Fibroblast of pulmonary artery (primary cell): Measurements from ENCODE around the gene GALNT9.

ENCODE experiments used
- DNase-seq: peaks from one replicate; pipeline ENCODE4 v3.0.0-alpha.2; 2010; ENCODE audit warnings: low read depth
- H3K4me3 ChIP-seq: replicated peaks from 2 replicates; pipeline ENCODE4 v1.5.1; 2011; ENCODE audit warnings: low read depth, mild to moderate bottlenecking, control low read depth, low read length, moderate library complexity
- TF ChIP-seq, protein P1 (sequence below): IDR thresholded peaks from 2 replicates; pipeline ENCODE4 v1.5.1; 2011; ENCODE audit warnings: mild to moderate bottlenecking, control low read depth, low read length, inconsistent platforms; ENCODE audit errors: missing control alignments

Gene GALNT9

DNA sequence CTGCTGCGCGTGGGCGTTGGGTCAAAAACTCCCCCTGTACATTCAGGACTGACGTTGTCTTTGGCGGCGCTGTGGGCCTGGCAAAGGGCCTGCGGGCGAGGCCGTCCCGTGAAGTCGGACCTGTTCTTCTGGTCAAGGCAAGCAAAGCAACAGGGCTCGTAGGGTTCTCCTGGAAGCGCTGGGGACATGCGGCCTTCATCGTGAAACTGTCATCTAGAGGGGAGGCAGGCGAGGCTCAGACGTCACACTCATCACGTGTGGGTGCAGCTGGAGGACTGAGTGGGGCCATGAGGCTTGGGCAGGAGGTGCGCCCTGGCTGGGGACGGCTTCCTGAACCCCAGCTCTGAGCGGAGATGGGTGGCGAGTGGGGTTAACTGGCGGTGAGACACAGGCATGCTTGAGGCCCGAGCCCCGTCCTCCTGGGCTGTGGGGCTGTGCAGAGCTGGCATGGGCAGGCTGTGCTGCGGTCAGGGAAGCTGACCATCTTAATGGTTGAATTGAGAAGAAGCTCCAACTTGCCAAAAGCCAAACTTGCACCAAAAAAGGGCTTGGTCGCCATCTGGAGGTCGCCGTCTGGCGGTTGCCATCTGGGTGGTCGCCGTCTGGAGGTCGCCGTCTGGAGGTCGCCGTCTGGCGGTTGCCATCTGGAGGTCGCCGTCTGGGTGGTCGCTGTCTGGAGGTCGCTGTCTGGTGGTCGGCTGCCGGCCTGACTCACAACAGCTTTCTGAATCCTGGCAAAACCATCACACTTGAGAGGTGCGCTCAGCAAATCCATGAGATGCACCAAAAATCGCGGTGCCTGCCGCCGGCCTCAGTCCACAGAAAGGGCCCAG lies 119.0 kb downstream of the GALNT9 start:
- TF ChIP-seq, protein P1, sequence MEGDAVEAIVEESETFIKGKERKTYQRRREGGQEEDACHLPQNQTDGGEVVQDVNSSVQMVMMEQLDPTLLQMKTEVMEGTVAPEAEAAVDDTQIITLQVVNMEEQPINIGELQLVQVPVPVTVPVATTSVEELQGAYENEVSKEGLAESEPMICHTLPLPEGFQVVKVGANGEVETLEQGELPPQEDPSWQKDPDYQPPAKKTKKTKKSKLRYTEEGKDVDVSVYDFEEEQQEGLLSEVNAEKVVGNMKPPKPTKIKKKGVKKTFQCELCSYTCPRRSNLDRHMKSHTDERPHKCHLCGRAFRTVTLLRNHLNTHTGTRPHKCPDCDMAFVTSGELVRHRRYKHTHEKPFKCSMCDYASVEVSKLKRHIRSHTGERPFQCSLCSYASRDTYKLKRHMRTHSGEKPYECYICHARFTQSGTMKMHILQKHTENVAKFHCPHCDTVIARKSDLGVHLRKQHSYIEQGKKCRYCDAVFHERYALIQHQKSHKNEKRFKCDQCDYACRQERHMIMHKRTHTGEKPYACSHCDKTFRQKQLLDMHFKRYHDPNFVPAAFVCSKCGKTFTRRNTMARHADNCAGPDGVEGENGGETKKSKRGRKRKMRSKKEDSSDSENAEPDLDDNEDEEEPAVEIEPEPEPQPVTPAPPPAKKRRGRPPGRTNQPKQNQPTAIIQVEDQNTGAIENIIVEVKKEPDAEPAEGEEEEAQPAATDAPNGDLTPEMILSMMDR = no peak
- DNase-seq = no peak
- H3K4me3 ChIP-seq = no peak overlapping the region

DNA sequence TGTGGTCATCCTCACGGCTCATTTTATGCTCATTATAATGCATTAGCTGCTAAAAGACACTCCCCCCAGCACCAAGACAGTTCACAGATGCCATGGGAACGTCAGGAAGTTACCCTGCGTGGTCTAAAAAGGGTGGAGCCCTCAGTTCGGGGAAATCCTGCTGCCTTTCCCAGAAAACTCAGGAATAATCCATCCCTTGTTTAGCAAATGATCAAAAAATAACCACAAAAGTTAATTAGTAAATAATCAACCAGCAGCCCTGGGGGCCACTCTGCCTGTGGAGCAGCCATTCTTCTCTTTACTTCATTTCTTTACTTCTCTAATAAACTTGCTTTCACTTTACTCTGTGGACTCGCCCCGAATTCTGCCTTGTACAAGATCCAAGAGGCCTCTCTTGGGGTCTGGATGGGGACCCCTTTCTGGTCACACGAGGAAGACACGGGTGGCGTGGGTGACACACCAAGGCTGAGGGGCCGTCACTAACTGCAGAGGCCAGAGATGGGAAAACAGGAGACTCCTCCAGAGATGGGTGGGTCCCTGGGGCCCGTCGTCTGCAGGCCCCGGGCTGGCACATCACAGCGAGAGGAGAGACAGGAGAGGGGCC lies 119.7 kb downstream of the GALNT9 start:
- DNase-seq = no peak
- H3K4me3 ChIP-seq = no peak overlapping the region
- TF ChIP-seq, protein P1 = no peak

DNA sequence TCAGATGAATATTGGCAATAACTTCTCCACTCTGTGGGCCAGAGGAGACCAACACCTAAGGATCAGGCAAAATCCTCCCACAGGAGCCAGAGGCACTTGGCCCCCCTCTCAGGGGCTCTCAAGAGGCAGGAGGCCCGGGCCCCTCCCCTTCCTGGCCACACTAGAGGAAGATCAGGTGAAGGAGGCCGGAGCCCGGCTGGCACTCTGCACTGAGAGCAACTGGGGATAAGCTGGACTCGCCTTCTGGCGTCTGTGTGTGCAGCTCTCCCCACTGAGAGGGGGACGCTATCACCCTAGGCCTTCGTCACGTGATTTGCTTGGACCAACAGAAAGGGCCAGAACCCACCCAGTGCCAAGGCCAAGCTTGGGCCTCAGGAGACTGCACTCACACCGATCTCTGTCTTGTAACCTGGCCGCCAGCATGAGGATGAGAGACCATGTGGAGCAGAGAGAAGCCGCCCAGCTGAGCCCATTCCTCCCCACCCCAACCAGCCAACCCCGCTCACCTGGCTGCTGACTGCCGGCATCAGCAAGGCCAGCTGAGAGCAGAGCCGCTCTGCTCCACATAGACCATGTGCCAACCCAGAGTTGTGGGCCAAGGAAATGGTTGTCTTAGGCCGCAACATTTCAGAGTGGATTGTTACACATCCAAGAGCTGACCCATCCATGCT lies 121.1 kb downstream of the GALNT9 start:
- no peak for DNase-seq
- no peak overlapping the region for H3K4me3 ChIP-seq
- TF ChIP-seq, protein P1 = no peak

DNA sequence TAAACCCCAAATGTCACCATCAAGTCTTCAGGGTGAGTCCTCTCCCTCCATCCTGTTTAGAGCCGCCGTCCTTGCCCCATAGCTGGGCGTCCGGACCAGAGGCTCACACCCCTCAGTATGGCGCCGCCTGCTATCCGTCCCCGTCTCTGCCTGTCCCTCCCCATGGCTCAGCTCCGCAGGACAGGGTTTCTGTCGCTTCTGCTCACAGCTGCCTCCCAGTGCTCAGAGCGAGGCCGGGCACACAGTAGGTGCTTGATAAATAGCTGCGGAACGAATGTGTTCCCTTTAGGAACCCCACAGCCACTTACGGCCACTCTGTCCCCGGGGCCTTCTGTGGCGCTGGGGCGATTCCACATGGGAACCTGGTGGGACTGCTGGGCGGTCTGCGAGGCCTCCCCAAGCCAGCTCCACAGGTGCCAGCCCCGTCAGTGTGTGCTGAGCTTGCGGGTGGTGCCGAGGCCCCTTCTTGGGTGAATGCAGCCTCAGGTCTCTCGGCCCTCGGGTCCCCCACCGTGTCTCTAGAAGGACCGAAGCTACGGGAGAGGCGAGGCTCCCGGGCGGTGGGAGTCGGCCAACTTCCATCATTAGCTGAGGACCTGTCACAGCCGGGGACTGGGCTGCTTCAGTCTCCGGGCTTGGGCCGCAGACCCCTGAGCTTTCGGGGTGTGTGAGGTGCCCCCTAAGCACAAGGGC lies 122.2 kb downstream of the GALNT9 start:
- no peak for DNase-seq
- H3K4me3 ChIP-seq = no peak overlapping the region
- TF ChIP-seq, protein P1 = no peak

DNA sequence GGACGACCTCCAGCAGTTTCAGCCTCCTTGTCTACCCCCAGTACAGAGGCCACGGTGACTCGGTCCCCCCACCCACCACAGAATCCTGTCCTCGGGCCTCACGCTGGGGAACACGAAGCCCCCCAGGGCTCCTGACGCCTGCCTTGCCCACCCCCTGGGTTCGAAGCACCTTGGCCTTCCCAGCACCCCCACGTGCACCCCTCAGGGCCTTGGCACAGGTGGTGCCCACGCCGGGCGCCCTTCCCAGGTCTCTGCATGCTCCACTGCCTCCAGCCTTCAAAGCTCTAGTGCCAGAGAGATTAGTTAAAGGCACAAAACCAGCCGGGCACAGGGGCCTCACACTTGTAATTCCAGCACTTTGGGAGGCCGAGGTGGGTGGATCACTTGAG lies 123.3 kb downstream of the GALNT9 start:
- DNase-seq = no peak

More for the DNA sequence above, 123.3 kb downstream of the GALNT9 start:
- TF ChIP-seq, protein P1 = no peak
- H3K4me3 ChIP-seq = no peak overlapping the region
